ENCODE measurements around the gene PRKAG1. TPM values are rescaled to one million over a fixed set of nuclear protein-coding genes. Genes with fewer than 3 reads are reported as not detected.
A peak's percentile ranks its signal among the peaks of the same experiment; 100 is the strongest.

The PRKAG1 gene
- total and polyA plus RNA-seq, 2 donors (not counting 1 experiment from before 2014, with no cell fraction given), result 28.5 to 60.0 TPM

DNA sequence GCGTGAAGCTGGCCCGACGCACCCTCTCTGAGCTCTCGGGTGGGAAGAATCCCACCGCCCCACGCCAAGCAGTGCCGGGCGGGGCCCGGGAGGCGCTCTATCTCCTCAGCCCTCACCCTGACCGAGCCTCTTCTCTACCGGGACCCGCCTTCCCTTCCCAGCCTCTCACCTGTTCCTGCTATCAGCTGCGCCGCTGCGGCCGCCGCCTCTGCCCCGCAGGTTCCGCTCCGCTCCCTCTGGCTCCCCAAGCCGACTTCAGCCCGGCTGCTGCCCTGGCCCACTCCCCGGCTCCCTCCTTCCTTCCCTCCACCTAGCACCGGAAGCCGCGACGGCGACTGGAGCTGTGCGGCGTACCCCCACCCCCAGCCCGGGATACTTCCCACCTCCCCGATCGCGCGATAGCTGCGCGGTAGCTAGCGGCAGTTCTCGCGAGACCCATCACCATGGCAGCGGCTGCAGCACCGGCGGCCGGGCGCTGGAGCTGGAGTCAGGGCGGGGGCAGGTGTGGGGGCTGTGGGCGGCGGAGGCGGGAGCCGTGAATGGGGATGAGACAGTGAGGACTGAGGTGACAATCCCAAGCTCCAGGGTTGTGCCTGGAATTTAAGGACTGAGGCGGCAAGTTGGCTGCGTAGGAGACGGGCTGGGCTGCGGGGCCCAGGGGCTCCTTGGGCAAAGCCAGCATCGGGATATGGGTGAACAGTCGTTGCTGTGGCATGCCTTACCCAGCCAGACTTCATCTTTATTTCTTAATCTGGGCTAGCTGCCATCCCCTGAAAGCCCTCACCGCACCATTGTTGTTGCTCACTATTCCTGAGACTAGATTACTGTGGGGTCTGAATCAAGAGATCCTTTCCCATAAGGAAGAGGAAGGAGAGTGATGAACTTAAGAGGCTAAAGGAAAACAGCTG lies 61.2 kb downstream of the PRKAG1 start, which contains the start of gene ARF3:
ARF3 (minus strand) TSS at position 347 of the 908 bp plus-strand sequence. CDS start 16,392 bp downstream, outside the sequence.
- TF ChIP-seq EZH2 (IDR thresholded peaks at IDR 0.05; ENCODE audit: borderline replicate concordance, insufficient read depth, low read depth, low read length, poor library complexity, severe bottlenecking), result no peak
- TF ChIP-seq, protein P1, sequence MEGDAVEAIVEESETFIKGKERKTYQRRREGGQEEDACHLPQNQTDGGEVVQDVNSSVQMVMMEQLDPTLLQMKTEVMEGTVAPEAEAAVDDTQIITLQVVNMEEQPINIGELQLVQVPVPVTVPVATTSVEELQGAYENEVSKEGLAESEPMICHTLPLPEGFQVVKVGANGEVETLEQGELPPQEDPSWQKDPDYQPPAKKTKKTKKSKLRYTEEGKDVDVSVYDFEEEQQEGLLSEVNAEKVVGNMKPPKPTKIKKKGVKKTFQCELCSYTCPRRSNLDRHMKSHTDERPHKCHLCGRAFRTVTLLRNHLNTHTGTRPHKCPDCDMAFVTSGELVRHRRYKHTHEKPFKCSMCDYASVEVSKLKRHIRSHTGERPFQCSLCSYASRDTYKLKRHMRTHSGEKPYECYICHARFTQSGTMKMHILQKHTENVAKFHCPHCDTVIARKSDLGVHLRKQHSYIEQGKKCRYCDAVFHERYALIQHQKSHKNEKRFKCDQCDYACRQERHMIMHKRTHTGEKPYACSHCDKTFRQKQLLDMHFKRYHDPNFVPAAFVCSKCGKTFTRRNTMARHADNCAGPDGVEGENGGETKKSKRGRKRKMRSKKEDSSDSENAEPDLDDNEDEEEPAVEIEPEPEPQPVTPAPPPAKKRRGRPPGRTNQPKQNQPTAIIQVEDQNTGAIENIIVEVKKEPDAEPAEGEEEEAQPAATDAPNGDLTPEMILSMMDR (IDR thresholded peaks at IDR 0.05), result no peak
- H3K9me3 ChIP-seq (ENCODE audit: control extremely low read depth in 1 of 3, control insufficient read depth in 2 of 3, insufficient read depth in 1 of 3, low read length in 2 of 3), result no peaks in the 10 kb centered on the region
- intact Hi-C loops (cut with micrococcal nuclease), result loop anchor here (1.0 to 2.0 kb wide), 5 partner anchors 21 to 105 kb away; partner anchors contain the start of genes DDX23 and PRKAG1
- H3K36me3 ChIP-seq (replicated peaks in 1 of 2; ENCODE audit: control extremely low read depth in 1 of 2, control insufficient read depth in 1 of 2, extremely low read depth in 1 of 2, insufficient read depth in 2 of 2, low read length in 1 of 2), result peaks cover 6 to 8% of the 10 kb centered on the region in 2 experiments
- H3K4me1 ChIP-seq (ENCODE audit: control insufficient read depth in 2 of 2, insufficient read depth in 2 of 2, low read length in 2 of 2), result peaks cover 34 to 36% of the 10 kb centered on the region in 2 donors
- Mint-ChIP-seq H3K4me3 (peak within 1 kb of the TSS; percentile 95), H3K4me1 (peaks cover 42% of the 10 kb centered on the region), H3K27ac (peak within 1 kb of the TSS; percentile 92), H3K27me3 (no peaks in the 10 kb centered on the region), H3K9me3 (ENCODE audit: insufficient read depth) (no peaks in the 10 kb centered on the region)
- under 1% methylated on average over 51 of the region's 58 CpGs for WGBS (ENCODE audit: insufficient coverage)
- peak within 1 kb of the TSS; percentile 98 for H2AFZ ChIP-seq (ENCODE audit: insufficient read depth, low read depth, low read length, poor library complexity, severe bottlenecking)
- peaks cover 49% of the 10 kb centered on the region for H3K79me2 ChIP-seq (ENCODE audit: control insufficient read depth, insufficient read depth, low read length)
- peak within 1 kb of the TSS; percentile 44 to 81 for H3K27ac ChIP-seq (ENCODE audit: low read length in 2 of 2)
- H3K27me3 ChIP-seq (replicated peaks in 1 of 4; ENCODE audit: control extremely low read depth in 1 of 4, control insufficient read depth in 3 of 4, insufficient read depth in 4 of 4, low read length in 3 of 4), result peaks cover 0 to 3% (median 0%) of the 10 kb centered on the region in 4 experiments
- H3K9ac ChIP-seq (ENCODE audit: low read length), result peak within 1 kb of the TSS; percentile 96
- peak; percentile 94 for DNase-seq
- CTCF ChIA-PET, result interaction anchor here (0.6 to 4.5 kb wide), 18 partner anchors 11 to 1817 kb away, joined by 3 to 26 read pairs (median 4); partner anchors contain the start of genes DDX23, FKBP11, RND1 and WNT1
- peak; percentile 95 for ATAC-seq (ENCODE audit: low read depth)
- peak within 1 kb of the TSS; percentile 59 to 96 (median 91) for H3K4me3 ChIP-seq (ENCODE audit: control extremely low read depth in 1 of 5, extremely low read depth in 1 of 5, insufficient read depth in 1 of 5, low read depth in 2 of 5, low read length in 4 of 5)
- H4K20me1 ChIP-seq (ENCODE audit: control insufficient read depth, insufficient read depth, low read length, poor library complexity, severe bottlenecking), result peaks cover 31% of the 10 kb centered on the region
- POLR2A ChIA-PET, result interaction anchor here (0.6 to 1.4 kb wide), 8 partner anchors 12 to 705 kb away, joined by 3 to 6 read pairs (median 4); partner anchors contain the start of gene TUBA1B
- H3K4me2 ChIP-seq (replicated peaks; ENCODE audit: low read depth, low read length, poor library complexity, severe bottlenecking), result peak within 1 kb of the TSS; percentile 98

All from B cell (primary cell).